ENCODE results near the gene PTPRN2. TPM values are rescaled to one million over a fixed set of nuclear protein-coding genes. Genes with fewer than 3 reads are reported as not detected.

Gene PTPRN2
- total and polyA plus RNA-seq, 2 of the 13 experiments (the other 11 are each of a cell fraction or from before 2014, with no cell fraction given), result 2.5 to 24.2 TPM

DNA sequence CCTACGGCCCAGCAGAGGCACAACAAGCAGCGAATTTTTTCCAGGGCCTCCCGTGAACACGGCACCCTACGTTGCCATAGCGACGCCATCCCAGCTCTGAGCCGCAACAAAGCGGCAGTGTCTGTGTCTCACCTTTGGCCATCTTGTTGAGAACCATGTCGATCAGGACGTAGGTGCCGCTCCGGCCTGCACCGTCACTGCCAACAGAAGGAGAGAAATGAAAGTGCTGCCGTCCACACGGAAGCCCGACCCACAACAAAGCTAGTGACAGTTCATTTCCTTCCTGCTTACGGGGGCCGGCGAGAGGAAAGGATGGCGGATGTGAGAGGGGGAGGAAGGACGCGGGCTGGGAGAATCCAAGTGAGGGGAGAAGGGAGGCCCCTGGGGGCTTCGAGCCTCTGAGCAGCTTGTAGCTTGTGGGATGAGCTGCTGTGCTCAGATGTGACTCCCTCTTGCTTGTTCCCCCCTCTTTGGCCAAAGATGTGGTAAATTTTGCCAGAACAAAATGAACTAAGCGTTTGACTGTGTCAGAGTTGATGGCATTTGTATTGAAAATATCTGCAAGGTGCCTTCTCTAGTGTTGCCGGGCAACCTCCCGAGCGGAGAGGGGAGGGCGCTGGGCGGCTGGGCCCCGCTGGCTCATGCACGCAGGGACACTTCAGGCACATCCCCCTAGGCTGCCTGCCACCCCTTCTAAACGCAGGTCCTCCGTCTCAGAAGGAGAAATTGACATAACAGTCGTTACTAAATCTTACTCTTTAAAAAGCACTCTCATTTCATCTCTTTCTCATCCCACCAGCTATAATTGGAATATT is 1018.6 kb downstream of the PTPRN2 start (continued):
- TF ChIP-seq RXRB (CRISPR knock-in tag; IDR thresholded peaks at IDR 0.05; ENCODE audit: borderline replicate concordance) (peak; percentile 39; the same call in 1 of the 2 replicates), ZNF513 (CRISPR knock-in tag; conservative IDR thresholded peaks at IDR 0.05) (no peak), CBFB (CRISPR knock-in tag; IDR thresholded peaks at IDR 0.05) (no peak), ZNF383 (CRISPR knock-in tag; IDR thresholded peaks at IDR 0.05; ENCODE audit: borderline replicate concordance) (no peak), NKX3-1 (CRISPR knock-in tag; IDR thresholded peaks at IDR 0.05) (no peak), GATA4 (IDR thresholded peaks at IDR 0.05; ENCODE audit: borderline replicate concordance, low read depth) (no peak), MEF2D (CRISPR knock-in tag; IDR thresholded peaks at IDR 0.05) (0 out of 2 replicates have a peak, but pooled peaks have one; percentile 68), MXD3 (CRISPR knock-in tag; IDR thresholded peaks at IDR 0.05) (no peak), MLLT10 (CRISPR knock-in tag; IDR thresholded peaks at IDR 0.05) (no peak), PAF1 (CRISPR knock-in tag; IDR thresholded peaks at IDR 0.05) (no peak), ZBTB4 (CRISPR knock-in tag; IDR thresholded peaks at IDR 0.05; ENCODE audit: borderline replicate concordance) (peak; percentile 46; the same call in 1 of the 2 replicates), ZSCAN30 (CRISPR knock-in tag; IDR thresholded peaks at IDR 0.05) (no peak), PLRG1 (conservative IDR thresholded peaks at IDR 0.05) (no peak), RNF2 (conservative IDR thresholded peaks at IDR 0.05; ENCODE audit: low read depth) (no peak), ZNF557 (CRISPR knock-in tag; IDR thresholded peaks at IDR 0.05) (no peak), GZF1 (CRISPR knock-in tag; IDR thresholded peaks at IDR 0.05) (0 out of 2 replicates have a peak, but pooled peaks have one; percentile 30), MYNN (CRISPR knock-in tag; IDR thresholded peaks at IDR 0.05; ENCODE audit: low read depth) (no peak), NR2C2 (CRISPR knock-in tag; IDR thresholded peaks at IDR 0.05; ENCODE audit: borderline replicate concordance) (no peak), CERS6 (CRISPR knock-in tag; IDR thresholded peaks at IDR 0.05) (no peak), ZNF724P (CRISPR knock-in tag; IDR thresholded peaks at IDR 0.05; ENCODE audit: borderline replicate concordance) (no peak), ELF1 (CRISPR knock-in tag; IDR thresholded peaks at IDR 0.05) (peak; percentile 59), MXI1 (IDR thresholded peaks at IDR 0.05; ENCODE audit: borderline replicate concordance, low read depth, low read length) (no peak; the same call in 2 of the 3 replicates)
- TF ChIP-seq, protein P1, sequence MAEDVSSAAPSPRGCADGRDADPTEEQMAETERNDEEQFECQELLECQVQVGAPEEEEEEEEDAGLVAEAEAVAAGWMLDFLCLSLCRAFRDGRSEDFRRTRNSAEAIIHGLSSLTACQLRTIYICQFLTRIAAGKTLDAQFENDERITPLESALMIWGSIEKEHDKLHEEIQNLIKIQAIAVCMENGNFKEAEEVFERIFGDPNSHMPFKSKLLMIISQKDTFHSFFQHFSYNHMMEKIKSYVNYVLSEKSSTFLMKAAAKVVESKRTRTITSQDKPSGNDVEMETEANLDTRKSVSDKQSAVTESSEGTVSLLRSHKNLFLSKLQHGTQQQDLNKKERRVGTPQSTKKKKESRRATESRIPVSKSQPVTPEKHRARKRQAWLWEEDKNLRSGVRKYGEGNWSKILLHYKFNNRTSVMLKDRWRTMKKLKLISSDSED (CRISPR knock-in tag; IDR thresholded peaks at IDR 0.05), result no peak
